Non-pigmented ciliary epithelial cell (primary cell): ENCODE results near the gene PRSS3.
A peak's percentile ranks its signal among the peaks of the same experiment; 100 is the strongest.
"Not testable (repeated sequence)": the region's sequence is repeated elsewhere in the genome, so short reads cannot be mapped to it uniquely, and the experiment has no call there.

Experiments used
- DNase-seq: peaks from one replicate; pipeline ENCODE4 v3.0.0-alpha.2; 2010; ENCODE audit warnings: low read depth

The PRSS3 gene

DNA sequence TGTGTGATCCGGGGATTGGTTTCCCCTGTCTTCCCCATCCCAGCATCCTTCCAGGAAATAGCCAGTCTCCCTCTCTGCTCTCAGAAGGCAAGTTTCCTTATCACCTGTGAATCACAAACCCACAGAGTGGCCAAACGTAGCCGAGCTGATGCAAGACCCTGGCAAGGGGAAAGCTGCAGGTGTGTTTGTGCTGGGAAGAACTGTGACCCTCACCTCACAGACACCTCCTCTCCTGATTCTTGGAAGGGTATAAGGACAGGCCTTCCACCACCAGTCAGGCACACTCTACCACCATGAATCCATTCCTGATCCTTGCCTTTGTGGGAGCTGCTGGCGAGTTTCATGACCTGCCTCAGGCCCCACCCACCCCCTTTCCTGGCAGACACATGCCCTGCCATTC lies at the start of gene PRSS3:
PRSS3 (plus strand) TSS at position 281 of the 400 bp plus-strand sequence; CDS start at position 294, 13 bp downstream.
- no peak for DNase-seq

DNA sequence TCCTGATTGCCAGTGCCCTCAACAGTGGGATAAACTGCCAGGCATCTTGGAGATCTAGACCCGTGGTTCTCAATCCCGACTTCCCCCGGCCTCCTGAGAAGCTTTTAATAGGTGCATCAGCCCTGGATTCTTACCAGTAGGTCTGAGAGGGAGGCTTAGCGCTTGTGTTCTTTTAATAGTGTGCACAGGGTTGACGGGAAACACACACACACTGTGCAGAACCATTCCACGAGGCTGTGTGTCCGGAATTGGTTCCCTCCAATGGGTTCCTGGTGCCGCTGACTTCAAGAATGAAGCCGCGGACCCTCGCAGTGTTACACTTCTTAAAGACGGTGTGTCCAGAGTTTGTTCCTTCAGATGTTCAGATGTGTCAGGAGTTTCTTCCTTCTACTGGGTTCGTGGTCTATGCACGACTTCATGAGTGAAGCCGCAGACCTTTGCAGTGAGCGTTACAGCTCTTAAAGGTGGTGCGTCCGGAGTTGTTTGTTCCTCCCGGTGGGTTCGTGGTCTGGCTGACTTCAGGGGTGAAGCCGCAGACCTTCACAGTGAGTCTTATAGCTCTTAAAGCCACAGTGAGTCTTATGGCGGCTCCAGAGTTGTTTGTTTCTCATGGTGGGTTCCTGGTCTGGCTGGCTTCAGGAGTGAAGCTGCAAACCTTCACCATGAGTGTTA lies 46.6 kb upstream of the PRSS3 start:
- no peak for DNase-seq

DNA sequence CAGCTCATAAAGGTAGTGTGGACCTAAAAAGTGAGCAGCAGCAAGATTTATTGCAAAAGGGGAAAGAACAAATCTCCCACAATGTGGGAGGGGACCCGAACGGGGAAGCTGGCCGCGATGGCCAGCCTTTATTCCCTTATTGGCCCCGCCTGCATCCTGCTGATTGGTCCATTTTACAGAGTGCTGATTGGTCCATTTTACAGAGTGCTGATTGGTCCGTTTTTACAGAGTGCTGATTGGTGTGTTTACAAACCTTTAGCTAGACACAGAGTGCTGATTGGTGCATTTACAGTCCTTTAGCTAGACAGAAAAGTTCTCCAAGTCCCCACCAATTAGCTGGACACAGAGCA lies 46.1 kb upstream of the PRSS3 start:
- DNase-seq: not testable (repeated sequence)

DNA sequence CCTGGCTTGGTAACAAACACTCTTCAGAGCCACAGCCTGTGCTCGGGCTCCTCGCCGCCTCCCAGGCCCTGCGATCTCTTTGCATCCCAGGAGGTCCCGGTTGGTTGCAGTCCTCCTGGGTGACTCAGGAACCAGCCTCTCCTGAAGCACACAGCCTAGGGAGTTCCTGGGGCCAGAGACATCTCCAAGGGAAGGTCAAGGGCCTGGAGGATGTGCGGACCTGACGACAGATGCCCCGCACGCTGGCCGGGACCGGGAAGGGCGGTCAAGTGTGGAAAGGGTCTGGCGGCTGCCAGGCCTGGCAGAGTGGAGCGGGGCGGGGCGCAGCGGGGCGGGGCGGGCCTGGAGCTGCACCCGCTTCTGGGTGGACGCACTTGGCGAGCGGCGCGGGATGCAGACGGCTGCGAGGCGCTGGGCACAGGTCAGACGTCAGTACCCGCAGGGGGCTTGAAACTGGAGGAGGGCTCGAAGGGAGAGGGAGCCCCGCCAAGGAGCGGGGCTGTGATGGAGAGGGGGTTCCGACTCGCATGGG lies 45.0 kb upstream of the PRSS3 start:
- no peak for DNase-seq

DNA sequence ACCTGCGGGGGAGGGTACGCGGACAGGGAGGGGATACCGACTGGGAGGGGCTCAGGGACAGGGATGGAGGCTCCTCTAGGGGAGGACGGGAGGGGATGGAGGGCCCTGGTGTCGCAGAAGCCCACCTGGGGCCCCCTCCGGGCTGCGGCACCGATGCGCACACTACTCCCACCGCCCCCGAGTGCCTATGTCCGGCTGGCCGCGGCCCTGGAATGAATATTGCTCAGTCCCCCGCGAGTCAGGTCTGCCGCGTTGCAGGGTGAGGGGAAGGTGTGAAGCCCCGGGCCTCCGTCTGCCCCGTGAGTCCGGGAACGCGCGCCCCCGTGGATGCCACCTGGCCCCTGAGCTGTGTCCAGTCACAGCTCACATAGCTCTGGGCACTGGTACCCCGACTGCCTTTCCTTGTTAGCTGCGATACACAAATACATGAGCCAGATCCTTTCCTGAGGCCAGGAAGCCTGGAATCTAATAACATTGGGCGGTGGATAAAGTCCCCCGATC lies 44.5 kb upstream of the PRSS3 start:
- DNase-seq: no peak

DNA sequence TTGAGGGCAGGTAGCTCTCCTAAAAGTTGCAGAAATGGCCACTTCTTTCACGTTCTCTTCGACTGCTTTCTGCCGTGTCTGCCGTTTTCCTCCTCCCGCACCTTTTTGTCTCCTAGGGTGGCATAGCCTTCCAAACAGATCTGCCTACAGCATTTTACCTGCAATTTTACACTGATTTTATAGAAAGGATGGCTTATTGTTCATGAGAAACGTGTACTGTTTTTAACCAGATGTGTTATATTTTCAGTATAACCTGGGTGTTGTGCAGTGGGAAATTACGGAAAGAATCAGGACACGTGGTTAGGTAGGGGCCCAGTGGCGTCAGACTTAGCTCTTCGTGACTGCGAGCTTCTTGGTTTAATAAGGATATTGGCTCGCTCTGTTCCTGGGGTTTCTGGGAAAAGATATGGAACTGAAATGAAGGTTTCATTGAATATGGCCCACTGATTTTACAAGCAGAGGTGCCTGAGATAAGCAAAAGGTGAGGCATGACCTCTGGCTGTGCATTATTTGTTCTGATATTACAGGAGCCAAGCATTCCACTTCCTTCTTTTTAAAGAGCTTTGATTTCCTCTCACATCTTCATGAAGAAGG lies 43.7 kb upstream of the PRSS3 start:
- no peak for DNase-seq

DNA sequence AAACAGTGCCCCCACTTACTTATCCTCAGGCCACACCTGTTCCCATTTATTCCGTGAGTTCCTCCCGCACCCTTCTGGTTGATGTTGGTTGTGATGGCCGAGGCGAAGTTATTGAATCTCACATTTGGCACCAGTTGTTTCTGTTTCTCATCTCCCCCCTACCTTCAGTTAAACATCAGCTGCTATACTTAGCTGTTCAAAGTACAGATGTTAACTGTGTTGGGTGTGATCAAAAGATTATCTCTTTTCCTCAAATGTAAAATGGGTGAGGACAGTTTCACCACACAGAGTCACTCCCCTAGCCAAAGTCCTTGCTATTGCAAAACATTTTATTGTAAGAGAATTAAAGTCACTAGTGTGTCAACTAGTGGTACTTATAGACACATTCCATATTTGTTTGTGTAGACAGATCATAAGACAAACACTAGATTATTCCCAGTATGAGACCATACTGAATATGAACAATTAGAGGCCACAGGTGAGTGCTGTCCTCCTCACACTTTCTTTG lies 43.2 kb upstream of the PRSS3 start:
- DNase-seq: no peak

DNA sequence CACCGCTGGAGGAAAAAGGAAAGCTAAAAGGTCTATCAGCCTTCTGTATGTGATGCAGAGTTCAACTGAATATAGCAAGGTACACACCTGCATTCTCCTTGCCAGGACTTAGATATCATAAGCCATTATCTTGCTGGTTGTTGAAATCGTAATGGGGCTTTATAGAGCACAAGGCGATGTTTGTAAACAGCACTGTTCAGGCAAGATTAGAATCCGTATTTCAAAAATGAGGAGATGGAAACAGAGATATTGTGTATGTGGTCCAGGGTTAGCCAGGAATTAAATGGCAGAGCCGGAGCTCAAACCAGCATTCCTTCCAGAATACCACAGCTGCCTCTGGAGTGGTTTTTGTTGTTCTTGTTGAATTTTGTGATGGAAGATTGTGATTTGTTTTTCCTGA lies 42.6 kb upstream of the PRSS3 start:
- DNase-seq: not testable (repeated sequence)

DNA sequence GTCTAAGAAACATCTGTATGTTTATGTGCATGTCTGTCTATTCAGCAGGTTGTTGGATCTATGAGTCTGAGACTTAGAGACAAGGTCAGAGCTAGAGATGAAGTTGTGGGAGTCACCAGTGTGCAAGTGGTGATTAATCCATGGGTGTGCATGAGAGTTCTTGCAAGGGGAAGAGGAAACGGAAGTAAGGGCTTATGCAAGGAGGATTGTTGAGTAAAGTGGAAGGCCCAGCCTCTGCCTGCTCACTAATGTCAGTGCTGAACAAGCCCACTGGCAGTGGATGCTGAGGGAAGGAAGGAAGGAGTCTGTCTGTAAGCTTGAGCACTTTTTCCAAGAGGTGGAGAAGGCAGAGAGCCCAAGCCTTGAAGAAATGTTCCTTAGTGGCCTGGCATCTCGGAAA lies 35.7 kb upstream of the PRSS3 start:
- not testable (repeated sequence) for DNase-seq

DNA sequence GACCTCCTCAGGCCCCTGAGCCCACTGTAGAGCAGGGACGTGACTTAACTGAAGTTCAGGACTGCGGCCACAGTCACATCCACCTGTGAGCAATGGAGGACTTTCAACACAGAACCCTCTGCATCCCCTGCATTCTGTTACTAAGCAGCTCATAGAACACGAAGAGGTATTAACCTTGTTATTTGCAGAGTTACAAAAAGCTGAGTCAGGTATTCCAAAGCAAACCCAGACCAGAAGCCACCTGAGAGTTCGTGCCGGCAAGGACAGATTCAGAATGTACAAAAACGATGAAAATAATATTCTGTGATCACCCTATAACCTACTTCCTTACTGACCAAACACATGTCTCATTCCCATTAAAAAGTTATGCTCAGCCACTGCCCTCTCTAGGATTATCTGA lies 33.0 kb upstream of the PRSS3 start:
- DNase-seq: no peak

DNA sequence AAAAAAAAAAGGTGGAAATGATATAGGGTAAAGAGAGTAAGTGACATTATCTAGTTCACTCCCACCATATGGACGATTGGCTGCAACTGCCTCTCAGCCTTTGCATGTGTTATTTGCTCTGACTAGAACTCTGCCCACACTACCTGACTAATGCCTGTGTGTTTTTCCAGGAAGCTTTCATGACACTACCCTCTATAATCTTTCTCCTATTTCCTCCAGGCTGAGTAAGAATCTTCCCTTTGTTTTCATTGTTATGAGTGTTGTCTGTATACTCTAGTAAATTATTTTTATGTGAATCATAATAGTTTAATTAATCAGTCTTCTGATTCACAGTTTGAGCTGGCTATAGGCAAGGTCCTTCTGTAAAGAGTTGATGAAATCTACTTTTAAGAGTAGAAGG lies 31.7 kb upstream of the PRSS3 start:
- DNase-seq: not testable (repeated sequence)

DNA sequence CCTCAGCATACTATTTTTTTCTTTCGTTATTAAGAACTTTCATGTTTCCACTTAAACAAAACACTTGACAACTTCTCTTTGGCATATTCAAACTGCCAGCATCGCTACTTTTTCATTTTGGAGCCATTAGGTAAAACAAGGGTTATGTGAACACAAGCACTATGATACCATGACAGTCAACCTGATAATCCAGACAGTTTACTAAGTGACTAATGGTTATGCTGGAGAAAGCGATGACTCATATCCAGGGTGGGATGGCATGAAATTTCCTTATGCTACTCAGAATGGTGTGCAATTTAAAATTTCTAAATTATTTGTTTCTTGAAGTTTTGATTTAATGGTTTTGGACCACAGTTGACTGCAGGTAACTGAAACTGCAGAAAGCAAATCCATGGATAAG lies 29.9 kb upstream of the PRSS3 start:
- DNase-seq: peak; percentile 36

DNA sequence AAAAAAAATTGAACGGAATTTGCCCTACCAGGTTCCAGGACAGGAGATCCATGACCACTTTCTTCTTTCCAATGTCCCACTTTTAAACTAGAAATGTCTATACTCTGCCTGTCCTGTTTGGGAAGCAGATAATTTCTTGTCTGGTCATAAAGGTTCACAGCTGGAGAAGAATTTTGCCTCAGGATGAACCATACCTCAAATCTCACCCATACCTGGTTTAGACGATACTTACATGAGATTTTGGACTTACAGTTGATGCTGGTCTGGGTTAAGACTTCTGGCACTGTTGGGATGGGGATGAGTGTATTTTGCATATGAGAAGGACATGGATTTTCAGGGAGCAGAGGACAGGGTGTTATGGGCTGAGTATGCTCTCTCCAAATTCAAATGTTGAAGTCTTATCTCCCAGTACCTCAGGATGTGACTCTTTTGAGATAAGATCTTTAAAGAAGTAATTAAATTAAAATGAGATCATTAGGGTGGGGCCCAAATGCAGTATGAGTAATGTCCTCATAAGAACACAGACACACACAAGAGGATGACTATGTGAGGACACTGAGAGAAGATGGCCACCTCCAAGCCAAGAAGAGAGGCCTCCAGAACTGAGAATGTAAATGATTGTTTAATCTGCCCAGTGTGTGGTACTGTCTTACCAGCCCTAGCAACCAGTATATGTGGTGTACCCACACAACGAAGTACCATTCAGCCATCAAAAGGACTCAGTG lies 25.0 kb upstream of the PRSS3 start:
- not testable (repeated sequence) for DNase-seq

DNA sequence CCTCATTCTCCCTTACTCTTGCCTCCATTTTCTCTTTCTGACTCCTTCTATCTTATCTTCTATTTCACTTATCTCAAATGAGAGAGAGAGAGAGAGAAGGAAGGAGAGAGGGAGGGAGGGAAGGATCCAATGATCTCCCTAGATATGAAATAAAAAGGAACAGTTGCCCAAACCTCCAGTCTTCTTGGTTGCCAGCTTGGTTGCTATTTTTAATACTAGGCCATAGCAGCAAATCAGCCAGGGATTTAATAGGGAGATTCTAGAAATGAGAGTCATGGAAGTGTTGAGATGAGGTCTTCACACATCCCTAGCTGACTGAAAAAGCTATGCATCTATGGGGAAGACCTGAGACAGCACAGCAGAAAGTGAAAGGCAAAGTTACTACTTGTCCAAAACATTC lies 22.2 kb upstream of the PRSS3 start:
- not testable (repeated sequence) for DNase-seq

DNA sequence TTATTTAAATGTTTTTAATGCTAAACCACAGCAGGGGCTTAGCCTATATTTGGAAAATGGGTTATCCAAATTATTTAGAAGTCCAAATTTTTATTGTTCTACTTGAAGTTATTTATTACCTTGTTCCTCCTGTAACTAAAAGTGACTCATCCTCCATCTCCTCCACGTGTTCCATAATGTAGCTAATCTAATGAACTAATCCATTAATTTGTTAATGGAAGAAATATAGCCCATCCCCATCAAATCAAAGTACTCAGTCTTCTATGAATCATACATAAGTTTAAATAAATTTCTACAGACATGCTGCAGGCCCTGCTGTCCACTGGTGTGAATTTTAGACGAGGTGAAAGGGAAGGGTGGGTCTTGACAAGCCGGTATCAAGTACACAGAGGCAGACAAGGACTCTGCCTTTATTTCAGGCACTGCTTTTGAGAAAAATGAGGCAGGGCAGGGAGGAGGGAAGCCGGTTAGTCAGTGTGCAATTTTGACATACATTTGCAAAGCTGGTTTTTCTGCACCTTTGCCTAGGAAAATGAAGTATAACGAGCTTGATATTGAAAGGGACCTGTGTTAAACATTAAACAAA lies 21.2 kb upstream of the PRSS3 start:
- DNase-seq: not testable (repeated sequence)

DNA sequence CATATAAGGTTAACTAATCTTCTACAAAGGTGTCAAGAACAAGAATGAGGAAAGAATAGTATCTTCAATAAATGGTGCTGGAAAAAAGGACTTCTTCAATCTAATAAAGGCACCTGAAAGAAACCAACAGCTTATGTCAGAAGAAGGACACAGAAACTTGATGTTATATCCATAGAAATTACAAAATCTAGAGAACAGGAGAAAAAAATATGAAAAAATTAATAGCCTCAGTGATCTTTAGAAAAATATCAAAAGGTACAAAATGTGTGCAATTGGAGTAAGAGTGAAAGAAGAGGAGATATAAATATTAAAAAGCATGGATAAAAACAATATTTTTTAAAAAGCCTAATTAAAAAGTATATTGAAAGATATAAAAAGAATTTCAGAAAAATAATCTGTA lies 18.8 kb upstream of the PRSS3 start:
- DNase-seq: no peak

DNA sequence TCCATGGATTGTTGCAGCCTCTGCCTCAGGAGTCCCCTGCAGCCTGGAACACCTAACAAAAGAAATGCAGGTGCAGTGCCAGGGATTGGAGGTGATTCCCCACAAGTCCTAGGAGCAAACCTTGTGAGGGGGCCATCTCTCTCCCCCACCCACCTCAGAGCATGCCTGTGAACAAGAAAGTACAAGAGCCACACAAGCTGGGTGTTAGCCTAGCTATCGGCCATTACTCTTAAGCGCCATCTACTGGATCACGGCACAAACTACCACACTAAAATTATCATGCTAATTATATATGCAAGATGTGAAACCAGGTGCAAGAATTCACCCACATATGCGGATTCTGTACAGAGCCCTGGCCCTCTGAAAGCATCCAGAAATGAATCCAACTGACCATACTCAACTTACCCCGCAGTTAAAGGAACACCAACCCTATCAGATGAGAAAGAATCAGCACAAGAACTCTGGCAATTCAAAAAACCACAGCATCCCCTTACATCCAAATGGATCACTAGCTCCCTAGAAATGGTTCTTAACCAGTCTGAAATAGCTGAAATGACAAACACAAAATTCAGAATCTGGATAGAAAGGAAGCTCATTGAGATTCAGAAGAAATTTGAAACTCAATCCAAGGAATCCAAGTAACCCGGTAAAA lies 16.5 kb upstream of the PRSS3 start:
- DNase-seq: no peak

DNA sequence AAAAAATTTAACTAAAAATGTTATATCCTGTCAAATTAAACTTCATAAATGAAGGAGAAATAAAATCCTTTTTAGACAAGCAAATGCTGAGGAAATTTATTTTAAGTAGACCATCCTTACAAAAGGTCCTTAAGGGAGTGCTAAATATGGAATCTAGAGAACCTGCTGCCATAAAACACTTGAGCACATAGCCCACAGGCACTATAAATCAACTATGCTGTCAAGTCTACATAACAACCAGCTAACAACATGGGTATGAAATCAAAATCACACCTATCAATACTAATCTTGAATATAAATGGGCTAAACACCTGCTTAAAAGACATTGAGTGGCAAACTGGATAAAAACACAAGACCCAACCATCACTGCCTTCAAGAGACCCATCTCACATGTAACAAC lies 15.1 kb upstream of the PRSS3 start:
- no peak for DNase-seq

DNA sequence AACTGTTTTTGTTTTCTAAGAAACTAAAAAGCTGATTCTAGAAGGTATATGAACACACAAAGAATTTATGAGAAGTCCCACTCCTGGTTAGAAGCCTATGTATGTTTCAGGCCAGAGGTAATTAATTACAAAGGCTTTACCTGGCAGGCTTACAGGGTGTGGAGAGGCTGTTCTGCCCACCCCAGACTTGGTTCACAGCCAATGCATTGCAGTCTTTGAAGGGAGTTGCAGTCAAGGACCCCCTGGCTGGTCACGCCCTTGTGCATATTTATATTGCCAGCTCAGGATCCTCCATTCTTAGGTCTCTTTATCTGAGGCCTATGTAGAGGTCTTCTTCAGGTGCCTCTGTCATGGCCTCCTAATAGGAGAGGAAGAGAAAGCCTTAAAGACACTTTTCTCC lies 13.6 kb upstream of the PRSS3 start:
- no peak for DNase-seq

DNA sequence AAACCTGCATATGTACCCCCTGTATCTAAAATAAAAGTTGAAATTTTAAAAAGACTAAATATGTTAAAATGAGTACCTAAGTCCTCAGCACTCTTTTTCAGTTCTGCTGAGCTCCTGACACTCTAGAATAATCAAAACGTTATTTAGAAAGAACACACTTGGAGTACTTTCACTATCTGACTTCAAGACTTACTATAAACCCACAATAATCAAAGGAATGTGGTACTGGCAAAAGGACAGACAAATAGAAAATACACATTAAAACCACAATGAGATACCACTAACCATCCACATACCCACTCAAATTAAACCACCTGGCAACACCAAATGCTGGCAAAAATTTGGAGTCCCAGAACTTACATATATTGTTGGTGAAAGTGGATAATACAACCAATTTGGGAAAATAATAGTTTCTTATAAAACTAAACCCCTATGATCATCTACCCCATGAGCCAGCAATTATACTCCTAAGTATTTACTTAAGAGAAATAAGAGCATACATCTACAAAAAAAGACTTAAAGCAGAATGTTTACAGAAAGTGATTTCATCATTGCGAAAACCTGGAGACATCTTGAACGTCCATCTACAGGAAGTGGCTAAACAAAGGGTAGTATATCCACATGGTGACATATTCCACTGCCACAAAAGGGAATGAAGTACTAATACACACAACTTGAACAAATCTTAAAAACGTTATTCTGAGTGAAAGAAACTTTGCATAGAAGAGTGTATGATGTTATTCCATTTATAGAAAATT lies 12.8 kb upstream of the PRSS3 start:
- no peak for DNase-seq

DNA sequence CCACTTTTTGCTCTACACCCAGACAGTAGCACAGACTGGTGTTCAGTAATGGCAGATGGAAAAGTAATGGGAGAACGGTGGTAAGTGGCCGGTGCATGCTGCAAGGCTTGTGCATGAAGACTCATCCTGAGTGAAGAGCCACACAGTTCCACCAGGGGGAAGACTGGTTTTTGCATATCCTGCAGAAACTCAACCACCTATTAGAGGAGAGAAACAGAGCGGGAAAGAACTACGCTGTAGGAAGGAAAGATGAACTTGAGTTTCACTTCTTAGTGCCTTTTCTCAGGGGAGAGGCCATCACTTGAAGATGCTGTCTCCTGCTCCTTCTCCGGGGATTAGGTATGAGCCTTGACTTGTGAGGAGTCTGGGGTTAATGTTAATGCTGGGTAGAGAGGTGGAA lies 9.4 kb upstream of the PRSS3 start:
- no peak for DNase-seq
